K562 (cell line): Measurements from ENCODE around the gene CLDN20.

Source experiments
- CHCHD3 ChIP-seq: fragments of 250-450 bp; sonication (Bioruptor Pico); IDR thresholded peaks from 2 replicates; pipeline ENCODE4 v2.1.2; 2022; ENCODE audit warnings: mild to moderate bottlenecking
- CREB1 ChIP-seq, 2 experiments: sonication (generic) in 1 of 2; formaldehyde crosslinking in 1 of 2; IDR thresholded peaks; 2 replicates each; pipeline versions ENCODE4 v1.6.1 to v1.8.0; 2012 to 2022; ENCODE audit warnings: inconsistent platforms in 1 of 2, mild to moderate bottlenecking in 1 of 2, missing genetic modification reagents in 1 of 2, moderate library complexity in 1 of 2
- FOXJ3 ChIP-seq: sonication (generic); formaldehyde crosslinking; IDR thresholded peaks from 2 replicates; pipeline ENCODE4 v1.4.0; 2020; ENCODE audit warnings: mild to moderate bottlenecking, missing genetic modification reagents
- GATA2 ChIP-seq: sonication (generic); formaldehyde crosslinking; IDR thresholded peaks from 2 replicates; pipeline ENCODE4 v1.4.0; 2020; ENCODE audit warnings: mild to moderate bottlenecking, missing genetic modification reagents
- HMG20A ChIP-seq: fragments of 450-650 bp; formaldehyde crosslinking; conservative IDR thresholded peaks from 2 replicates; pipeline ENCODE4 v1.4.0; 2020; ENCODE audit warnings: mild to moderate bottlenecking, mixed read lengths
- KDM1A ChIP-seq, 2 experiments: fragments of 450-650 bp; IDR thresholded peaks; 2 replicates each; pipeline ENCODE4 v1.6.1; 2016; ENCODE audit warnings: mild to moderate bottlenecking in 2 of 2
- NBN ChIP-seq: fragments of 450-650 bp; IDR thresholded peaks from 2 replicates; pipeline ENCODE4 v1.6.1; 2016; ENCODE audit warnings: low read depth, mild to moderate bottlenecking
- POLR2A ChIP-seq: fragments of 450-650 bp; conservative IDR thresholded peaks from 2 replicates; pipeline ENCODE4 v1.6.1; 2016
- POLR2AphosphoS5 ChIP-seq: IDR thresholded peaks from 2 replicates; pipeline ENCODE4 v1.6.1; 2011; ENCODE audit warnings: mild to moderate bottlenecking, low read depth, low read length, moderate library complexity; ENCODE audit not compliant: control insufficient read depth, insufficient read depth
- ZNF175 ChIP-seq: fragments of 200-800 bp; sonication (Bioruptor generic); IDR thresholded peaks from 2 replicates; pipeline ENCODE4 v1.6.1; 2016; ENCODE audit warnings: low read depth, mild to moderate bottlenecking, missing genetic modification characterization, missing compliant biosample characterization
- TF ChIP-seq, protein P1 (sequence below): fragments of 250-450 bp; sonication (Bioruptor Pico); IDR thresholded peaks from 2 replicates; pipeline ENCODE4 v1.4.0; 2020; ENCODE audit warnings: mild to moderate bottlenecking, moderate library complexity
- TF ChIP-seq, protein P2 (sequence below), 3 experiments: IDR thresholded peaks in 2 of 3; conservative IDR thresholded peaks in 1 of 3; 2 replicates each; pipeline ENCODE4 v1.5.1; 2011 to 2012; ENCODE audit warnings: low read length in 3 of 3, mild to moderate bottlenecking in 3 of 3, control low read depth in 2 of 3, improper control_type of control experiment in 1 of 3, inconsistent platforms in 1 of 3, low read depth in 1 of 3, mixed read lengths in 1 of 3, moderate library complexity in 1 of 3; ENCODE audit not compliant: insufficient read depth in 2 of 3

- no peak for TF ChIP-seq POLR2AphosphoS5
- no peak for TF ChIP-seq HMG20A (CRISPR knock-in tag)
- no peak for TF ChIP-seq CHCHD3 (CRISPR knock-in tag)
- TF ChIP-seq KDM1A (IDR thresholded peaks at IDR 0.05) = no peak
- no peak for TF ChIP-seq GATA2 (CRISPR knock-in tag)
- TF ChIP-seq, protein P1, sequence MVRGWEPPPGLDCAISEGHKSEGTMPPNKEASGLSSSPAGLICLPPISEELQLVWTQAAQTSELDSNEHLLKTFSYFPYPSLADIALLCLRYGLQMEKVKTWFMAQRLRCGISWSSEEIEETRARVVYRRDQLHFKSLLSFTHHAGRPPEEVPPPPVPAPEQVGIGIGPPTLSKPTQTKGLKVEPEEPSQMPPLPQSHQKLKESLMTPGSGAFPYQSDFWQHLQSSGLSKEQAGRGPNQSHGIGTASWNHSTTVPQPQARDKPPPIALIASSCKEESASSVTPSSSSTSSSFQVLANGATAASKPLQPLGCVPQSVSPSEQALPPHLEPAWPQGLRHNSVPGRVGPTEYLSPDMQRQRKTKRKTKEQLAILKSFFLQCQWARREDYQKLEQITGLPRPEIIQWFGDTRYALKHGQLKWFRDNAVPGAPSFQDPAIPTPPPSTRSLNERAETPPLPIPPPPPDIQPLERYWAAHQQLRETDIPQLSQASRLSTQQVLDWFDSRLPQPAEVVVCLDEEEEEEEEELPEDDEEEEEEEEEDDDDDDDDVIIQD (CRISPR knock-in tag) = no peak
- TF ChIP-seq, protein P2, sequence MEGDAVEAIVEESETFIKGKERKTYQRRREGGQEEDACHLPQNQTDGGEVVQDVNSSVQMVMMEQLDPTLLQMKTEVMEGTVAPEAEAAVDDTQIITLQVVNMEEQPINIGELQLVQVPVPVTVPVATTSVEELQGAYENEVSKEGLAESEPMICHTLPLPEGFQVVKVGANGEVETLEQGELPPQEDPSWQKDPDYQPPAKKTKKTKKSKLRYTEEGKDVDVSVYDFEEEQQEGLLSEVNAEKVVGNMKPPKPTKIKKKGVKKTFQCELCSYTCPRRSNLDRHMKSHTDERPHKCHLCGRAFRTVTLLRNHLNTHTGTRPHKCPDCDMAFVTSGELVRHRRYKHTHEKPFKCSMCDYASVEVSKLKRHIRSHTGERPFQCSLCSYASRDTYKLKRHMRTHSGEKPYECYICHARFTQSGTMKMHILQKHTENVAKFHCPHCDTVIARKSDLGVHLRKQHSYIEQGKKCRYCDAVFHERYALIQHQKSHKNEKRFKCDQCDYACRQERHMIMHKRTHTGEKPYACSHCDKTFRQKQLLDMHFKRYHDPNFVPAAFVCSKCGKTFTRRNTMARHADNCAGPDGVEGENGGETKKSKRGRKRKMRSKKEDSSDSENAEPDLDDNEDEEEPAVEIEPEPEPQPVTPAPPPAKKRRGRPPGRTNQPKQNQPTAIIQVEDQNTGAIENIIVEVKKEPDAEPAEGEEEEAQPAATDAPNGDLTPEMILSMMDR (IDR thresholded peaks at IDR 0.05 in 2 of 3, conservative IDR thresholded peaks at IDR 0.05 in 1 of 3; ENCODE audit: insufficient read depth in 2 of 3, low read depth in 1 of 3, low read length in 3 of 3) = no peak
- no peak for TF ChIP-seq NBN
- TF ChIP-seq CREB1 (IDR thresholded peaks at IDR 0.05) = no peak
- TF ChIP-seq CREB1 (CRISPR knock-in tag; IDR thresholded peaks at IDR 0.05) = no peak
- no peak for TF ChIP-seq ZNF175 (CRISPR knock-in tag)
- TF ChIP-seq POLR2A = no peak
- no peak for TF ChIP-seq FOXJ3 (CRISPR knock-in tag)
These were observed 27.5 kb downstream of the CLDN20 start for GRCh38 chr6:155291291-155291690.
